HEK293 (cell line): ENCODE results near the gene PRRT2.

ENCODE experiments used
- CTCF ChIP-seq: fragments of 450-650 bp; formaldehyde crosslinking; IDR thresholded peaks from 2 replicates; pipeline ENCODE4 v1.5.1; 2016; ENCODE audit warnings: missing biosample characterization, missing genetic modification characterization
- EGR2 ChIP-seq: fragments of 450-650 bp; formaldehyde crosslinking; IDR thresholded peaks from 2 replicates; pipeline ENCODE4 v1.5.1; 2016; ENCODE audit warnings: low read depth, missing biosample characterization, missing genetic modification characterization
- PRDM10 ChIP-seq: fragments of 450-650 bp; formaldehyde crosslinking; IDR thresholded peaks from 2 replicates; pipeline ENCODE4 v1.5.1; 2016; ENCODE audit warnings: missing biosample characterization, missing genetic modification characterization
- REST ChIP-seq: fragments of 450-650 bp; formaldehyde crosslinking; IDR thresholded peaks from 2 replicates; pipeline ENCODE4 v1.5.1; 2016; ENCODE audit warnings: missing biosample characterization, missing genetic modification characterization
- ZBTB20 ChIP-seq: fragments of 450-650 bp; formaldehyde crosslinking; IDR thresholded peaks from 2 replicates; pipeline ENCODE4 v1.5.1; 2016; ENCODE audit warnings: missing biosample characterization, missing genetic modification characterization
- ZNF169 ChIP-seq: fragments of 450-650 bp; formaldehyde crosslinking; IDR thresholded peaks from 2 replicates; pipeline ENCODE4 v1.5.1; 2016; ENCODE audit warnings: missing biosample characterization, missing genetic modification characterization
- ZNF266 ChIP-seq: fragments of 450-650 bp; formaldehyde crosslinking; IDR thresholded peaks from 2 replicates; pipeline ENCODE4 v1.5.1; 2016; ENCODE audit warnings: missing biosample characterization, missing genetic modification characterization, low read depth
- ZNF280D ChIP-seq: fragments of 450-650 bp; formaldehyde crosslinking; IDR thresholded peaks from 2 replicates; pipeline ENCODE4 v1.5.1; 2016; ENCODE audit warnings: missing biosample characterization, missing genetic modification characterization
- ZNF37A ChIP-seq: fragments of 450-650 bp; IDR thresholded peaks from 2 replicates; pipeline ENCODE4 v1.5.1; 2018; ENCODE audit warnings: missing biosample characterization, missing genetic modification characterization
- ZNF404 ChIP-seq: fragments of 450-650 bp; formaldehyde crosslinking; IDR thresholded peaks from 2 replicates; pipeline ENCODE4 v1.5.1; 2017; ENCODE audit warnings: missing biosample characterization, missing genetic modification characterization
- ZNF558 ChIP-seq: fragments of 450-650 bp; formaldehyde crosslinking; IDR thresholded peaks from 2 replicates; pipeline ENCODE4 v1.5.1; 2016; ENCODE audit warnings: missing biosample characterization, missing genetic modification characterization
- ZNF580 ChIP-seq: fragments of 450-650 bp; formaldehyde crosslinking; IDR thresholded peaks from 2 replicates; pipeline ENCODE4 v1.5.1; 2016; ENCODE audit warnings: missing biosample characterization, missing genetic modification characterization
- ZNF621 ChIP-seq: fragments of 450-650 bp; formaldehyde crosslinking; IDR thresholded peaks from 2 replicates; pipeline ENCODE4 v1.5.1; 2017; ENCODE audit warnings: missing biosample characterization, missing genetic modification characterization
- ZNF623 ChIP-seq: fragments of 450-650 bp; formaldehyde crosslinking; IDR thresholded peaks from 2 replicates; pipeline ENCODE4 v1.5.1; 2016; ENCODE audit warnings: missing biosample characterization, missing genetic modification characterization
- ZNF837 ChIP-seq: fragments of 450-650 bp; formaldehyde crosslinking; IDR thresholded peaks from 2 replicates; pipeline ENCODE4 v1.5.1; 2016; ENCODE audit warnings: missing biosample characterization, missing genetic modification characterization

PRRT2 gene

GRCh38 chr16:29804455-29805231 is 7.3 kb upstream of the PRRT2 start (continued):
- no peak for TF ChIP-seq CTCF (tag by site-specific recombination)
- 0 out of 2 replicates have a peak, but pooled peaks have one; percentile 38 for TF ChIP-seq ZNF837
- no peak for TF ChIP-seq ZNF404 (tag by site-specific recombination)
- TF ChIP-seq ZNF621 (tag by site-specific recombination): no peak
- TF ChIP-seq ZNF623 (tag by site-specific recombination): 0 out of 2 replicates have a peak, but pooled peaks have one; percentile 20
- TF ChIP-seq ZNF266 (tag by site-specific recombination): no peak
- TF ChIP-seq PRDM10 (tag by site-specific recombination): peak; percentile 93
- TF ChIP-seq REST (tag by site-specific recombination): no peak
- TF ChIP-seq EGR2: no peak
- TF ChIP-seq ZNF580 (tag by site-specific recombination): no peak
- no peak for TF ChIP-seq ZNF280D (tag by site-specific recombination)
- no peak for TF ChIP-seq ZNF169 (tag by site-specific recombination)
- TF ChIP-seq ZBTB20 (tag by site-specific recombination): no peak
- TF ChIP-seq ZNF37A (tag by site-specific recombination): no peak
- no peak for TF ChIP-seq ZNF558 (tag by site-specific recombination)
